ENCODE data around the gene SBK3. TPM values are rescaled to one million over a fixed set of nuclear protein-coding genes. Genes with fewer than 3 reads are reported as not detected.
A peak's percentile ranks its signal among the peaks of the same experiment; 100 is the strongest.

Gene SBK3, protein sequence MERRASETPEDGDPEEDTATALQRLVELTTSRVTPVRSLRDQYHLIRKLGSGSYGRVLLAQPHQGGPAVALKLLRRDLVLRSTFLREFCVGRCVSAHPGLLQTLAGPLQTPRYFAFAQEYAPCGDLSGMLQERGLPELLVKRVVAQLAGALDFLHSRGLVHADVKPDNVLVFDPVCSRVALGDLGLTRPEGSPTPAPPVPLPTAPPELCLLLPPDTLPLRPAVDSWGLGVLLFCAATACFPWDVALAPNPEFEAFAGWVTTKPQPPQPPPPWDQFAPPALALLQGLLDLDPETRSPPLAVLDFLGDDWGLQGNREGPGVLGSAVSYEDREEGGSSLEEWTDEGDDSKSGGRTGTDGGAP
- 2.3 and 2.4 TPM in 2 replicates for total RNA-seq (2022)
- percentile 25 among the genes with signal in this experiment for Bru-seq, nascent RNA
- BruChase-seq, experiment 1, labeled RNA remaining after a 2-hour chase, result percentile 34 among the genes with signal in this experiment
- BruChase-seq, experiment 2, labeled RNA remaining after a 6-hour chase, result percentile 34 among the genes with signal in this experiment
- long read RNA-seq, partial matches to known transcripts, result 2 of 4 reads
- long read RNA-seq, other reads (novel, unspliced or antisense), result 2 of 4 reads

DNA sequence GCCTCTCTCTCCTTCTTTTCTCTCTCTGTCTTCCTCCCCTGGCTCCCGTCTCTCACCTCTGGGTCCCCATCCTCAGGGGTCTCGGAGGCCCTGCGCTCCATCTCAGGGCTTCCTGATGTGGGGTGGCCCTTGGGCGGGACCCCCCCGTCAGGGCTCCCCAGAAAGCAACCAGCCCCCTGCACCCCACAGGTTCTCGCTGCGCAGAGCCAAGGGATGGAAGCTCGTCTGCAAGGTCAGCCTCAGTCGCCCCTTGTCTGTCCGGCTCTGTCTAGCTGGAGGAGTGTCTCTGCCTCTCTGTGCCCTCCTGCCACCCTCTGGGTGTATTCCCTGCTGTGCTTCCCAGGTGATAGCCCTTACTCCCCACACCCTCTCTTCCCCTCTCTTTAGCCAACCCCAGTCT is at the start of gene SBK3:
Gene SBK3, minus strand, starts transcription at position 101 of the 400 bp plus-strand sequence. Its CDS starts 0 bp downstream, at position 101.
- Histone ChIP-seq H3K27me3 (replicated peaks; ENCODE audit: control insufficient read depth, insufficient read depth, low read length) (no peaks in the 10 kb centered on the region), H3K4me1 (peaks cover 39% of the 10 kb centered on the region), H3K9me3 (no peaks in the 10 kb centered on the region), H3K4me3 (ENCODE audit: low read depth, low read length) (no peak within 1 kb of the TSS), H3K36me3 (ENCODE audit: control insufficient read depth, insufficient read depth, low read length) (no peaks in the 10 kb centered on the region)
- intact Hi-C loops (cut with micrococcal nuclease; ENCODE audit: unreplicated experiment), result no loop called here
- POLR2A ChIA-PET, result interaction anchor here (0.6 kb wide), 1 partner anchor 389 kb away, joined by 19 read pairs; no protein-coding TSS in a partner anchor
- BruUV-seq (replicated peaks), result no TSS peak
- CTCF ChIA-PET, result interaction anchor here (0.8 kb wide), 1 partner anchor 59 kb away, joined by 3 read pairs; no protein-coding TSS in a partner anchor
- Mint-ChIP-seq H3K36me3 (ENCODE audit: insufficient read depth, unreplicated experiment) (no peaks in the 10 kb centered on the region), H3K4me1 (ENCODE audit: low read depth, unreplicated experiment) (peaks cover 27% of the 10 kb centered on the region), H3K27me3 (ENCODE audit: insufficient read depth, unreplicated experiment) (no peaks in the 10 kb centered on the region), H3K9me3 (ENCODE audit: unreplicated experiment) (peaks cover 18% of the 10 kb centered on the region), H3K4me3 (ENCODE audit: unreplicated experiment) (peak within 1 kb of the TSS; percentile 6), H3K27ac (ENCODE audit: unreplicated experiment) (peak within 1 kb of the TSS; percentile 65)
- TF ChIP-seq, protein P1, sequence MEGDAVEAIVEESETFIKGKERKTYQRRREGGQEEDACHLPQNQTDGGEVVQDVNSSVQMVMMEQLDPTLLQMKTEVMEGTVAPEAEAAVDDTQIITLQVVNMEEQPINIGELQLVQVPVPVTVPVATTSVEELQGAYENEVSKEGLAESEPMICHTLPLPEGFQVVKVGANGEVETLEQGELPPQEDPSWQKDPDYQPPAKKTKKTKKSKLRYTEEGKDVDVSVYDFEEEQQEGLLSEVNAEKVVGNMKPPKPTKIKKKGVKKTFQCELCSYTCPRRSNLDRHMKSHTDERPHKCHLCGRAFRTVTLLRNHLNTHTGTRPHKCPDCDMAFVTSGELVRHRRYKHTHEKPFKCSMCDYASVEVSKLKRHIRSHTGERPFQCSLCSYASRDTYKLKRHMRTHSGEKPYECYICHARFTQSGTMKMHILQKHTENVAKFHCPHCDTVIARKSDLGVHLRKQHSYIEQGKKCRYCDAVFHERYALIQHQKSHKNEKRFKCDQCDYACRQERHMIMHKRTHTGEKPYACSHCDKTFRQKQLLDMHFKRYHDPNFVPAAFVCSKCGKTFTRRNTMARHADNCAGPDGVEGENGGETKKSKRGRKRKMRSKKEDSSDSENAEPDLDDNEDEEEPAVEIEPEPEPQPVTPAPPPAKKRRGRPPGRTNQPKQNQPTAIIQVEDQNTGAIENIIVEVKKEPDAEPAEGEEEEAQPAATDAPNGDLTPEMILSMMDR (IDR thresholded peaks at IDR 0.05; ENCODE audit: insufficient read depth in 1 of 2, low read depth in 1 of 2, low read length in 1 of 2, severe bottlenecking in 1 of 2, unreplicated experiment in 1 of 2), result no peak
- no peak for DNase-seq

DNA sequence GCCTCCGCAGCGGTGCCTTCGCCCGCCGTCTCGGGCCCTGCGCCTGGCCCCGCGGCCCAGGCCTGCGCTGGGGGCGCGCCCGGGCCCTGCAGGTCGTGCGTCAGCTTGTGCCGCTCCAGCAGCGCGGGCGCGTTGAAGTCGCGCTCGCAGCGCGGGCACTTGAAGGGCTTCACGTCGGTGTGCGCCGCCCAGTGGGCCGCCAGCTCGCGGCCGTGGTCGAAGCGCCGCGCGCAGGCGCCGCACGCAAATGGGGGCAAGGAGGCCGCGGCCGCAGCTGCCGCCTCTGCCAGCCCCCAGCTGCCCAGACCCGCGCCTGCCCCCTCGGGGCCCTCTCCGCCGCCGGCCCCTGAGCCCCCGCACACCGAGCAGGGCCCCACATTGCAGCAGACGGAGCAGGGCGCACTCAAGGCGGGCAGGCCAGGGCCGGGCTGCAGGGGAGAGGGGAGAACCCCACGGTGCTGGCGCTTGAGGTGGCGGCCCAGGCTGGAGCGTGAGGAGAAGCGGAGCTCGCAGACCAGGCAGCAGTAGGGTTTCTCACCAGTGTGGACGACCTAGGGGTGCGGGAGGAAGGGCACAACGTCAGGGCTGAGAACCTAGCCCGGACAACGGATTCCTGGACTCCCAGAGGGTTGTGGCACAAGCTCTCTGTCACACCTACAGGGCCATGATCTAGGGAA is 47.9 kb upstream of the SBK3 start:
- ChIA-PET CTCF (no interaction called here), POLR2A (no interaction called here)
- Histone ChIP-seq H3K4me3 (ENCODE audit: low read depth, low read length) (no peak overlapping the region), H3K36me3 (ENCODE audit: control insufficient read depth, insufficient read depth, low read length) (peaks cover 3% of the 10 kb centered on the region), H3K4me1 (no peaks in the 10 kb centered on the region; the same call in none of the 2 replicates), H3K9me3 (no peaks in the 10 kb centered on the region), H3K27me3 (replicated peaks; ENCODE audit: control insufficient read depth, insufficient read depth, low read length) (no peaks in the 10 kb centered on the region)
- intact Hi-C loops (cut with micrococcal nuclease; ENCODE audit: unreplicated experiment), result no loop called here
- Mint-ChIP-seq H3K4me3 (ENCODE audit: unreplicated experiment) (no peak overlapping the region), H3K27ac (ENCODE audit: unreplicated experiment) (no peak overlapping the region), H3K36me3 (ENCODE audit: insufficient read depth, unreplicated experiment) (peaks cover 50% of the 10 kb centered on the region), H3K27me3 (ENCODE audit: insufficient read depth, unreplicated experiment) (no peaks in the 10 kb centered on the region), H3K4me1 (ENCODE audit: low read depth, unreplicated experiment) (peaks cover 12% of the 10 kb centered on the region), H3K9me3 (ENCODE audit: unreplicated experiment) (peaks cover 1% of the 10 kb centered on the region)
- TF ChIP-seq, protein P1 (IDR thresholded peaks at IDR 0.05; ENCODE audit: insufficient read depth in 1 of 2, low read depth in 1 of 2, low read length in 1 of 2, severe bottlenecking in 1 of 2, unreplicated experiment in 1 of 2), result no peak
- DNase-seq, result no peak
- BruUV-seq (replicated peaks), result no TSS peak

DNA sequence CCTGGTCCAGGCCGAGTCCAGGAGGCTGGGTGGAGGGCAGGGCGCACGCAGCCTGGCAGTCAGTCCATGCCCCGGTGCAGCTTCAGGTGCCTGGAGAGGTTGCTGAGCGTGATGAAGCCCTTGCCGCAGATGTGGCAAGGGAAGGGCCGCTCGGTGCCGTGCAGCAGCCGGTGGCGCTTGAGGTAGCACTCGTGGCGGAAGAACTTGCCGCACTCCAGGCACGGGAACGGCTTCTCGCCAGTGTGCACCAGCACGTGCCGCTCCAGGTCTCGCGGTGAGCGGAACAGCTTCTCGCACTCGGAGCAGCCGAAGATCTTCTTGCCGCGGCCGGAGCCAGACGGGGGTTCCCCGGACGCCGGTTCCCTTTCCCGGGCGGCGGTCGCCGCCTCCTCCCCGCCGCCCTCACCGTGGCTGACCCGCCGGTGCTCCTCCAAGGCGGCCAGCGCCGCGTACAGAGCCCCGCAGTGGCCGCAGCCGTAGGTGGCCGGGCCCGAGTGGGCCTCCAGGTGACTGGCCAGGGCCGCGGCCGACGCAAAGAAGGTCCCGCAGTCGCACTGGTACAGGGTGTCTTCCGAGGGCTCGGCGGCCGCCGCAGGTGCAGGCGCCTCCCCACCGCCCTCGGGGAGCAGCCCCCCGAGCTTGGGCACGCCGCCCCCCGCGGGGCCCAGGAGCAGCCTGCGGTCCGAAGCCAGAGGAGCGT is 47.2 kb upstream of the SBK3 start:
- BruUV-seq (replicated peaks), result no TSS peak
- Histone ChIP-seq H3K4me3 (ENCODE audit: low read depth, low read length) (no peak overlapping the region), H3K4me1 (no peaks in the 10 kb centered on the region; the same call in 1 of the 2 replicates), H3K36me3 (ENCODE audit: control insufficient read depth, insufficient read depth, low read length) (peaks cover 3% of the 10 kb centered on the region), H3K27me3 (replicated peaks; ENCODE audit: control insufficient read depth, insufficient read depth, low read length) (no peaks in the 10 kb centered on the region), H3K9me3 (no peaks in the 10 kb centered on the region)
- Mint-ChIP-seq H3K4me3 (ENCODE audit: unreplicated experiment) (no peak overlapping the region), H3K9me3 (ENCODE audit: unreplicated experiment) (no peaks in the 10 kb centered on the region), H3K27ac (ENCODE audit: unreplicated experiment) (no peak overlapping the region), H3K4me1 (ENCODE audit: low read depth, unreplicated experiment) (peaks cover 7% of the 10 kb centered on the region), H3K27me3 (ENCODE audit: insufficient read depth, unreplicated experiment) (no peaks in the 10 kb centered on the region), H3K36me3 (ENCODE audit: insufficient read depth, unreplicated experiment) (peaks cover 43% of the 10 kb centered on the region)
- POLR2A ChIA-PET, result no interaction called here
- DNase-seq, result no peak
- intact Hi-C loops (cut with micrococcal nuclease; ENCODE audit: unreplicated experiment), result no loop called here
- CTCF ChIA-PET, result no interaction called here
- TF ChIP-seq, protein P1 (IDR thresholded peaks at IDR 0.05; ENCODE audit: insufficient read depth in 1 of 2, low read depth in 1 of 2, low read length in 1 of 2, severe bottlenecking in 1 of 2, unreplicated experiment in 1 of 2), result no peak

All from Caco-2 (cell line).